ENCODE data around the gene CAPN11.
A peak's percentile ranks its signal among the peaks of the same experiment; 100 is the strongest.

The CAPN11 gene

GRCh38 chr6:44219815-44220784 is 61.5 kb downstream of the CAPN11 start:
- H3K4me1 ChIP-seq (ENCODE audit: insufficient read depth, low read length): peaks cover 30% of the 10 kb centered on the region
- H3K4me2 ChIP-seq (ENCODE audit: insufficient read depth, low read length): no peak overlapping the region
- no peaks in the 10 kb centered on the region for H3K36me3 ChIP-seq (ENCODE audit: insufficient read depth, low read length)
- H3K27ac ChIP-seq (ENCODE audit: low read length): no peak overlapping the region
- peaks cover 29% of the 10 kb centered on the region for H3K27me3 ChIP-seq (ENCODE audit: insufficient read depth, low read length, poor library complexity)
- no peak overlapping the region for H3K4me3 ChIP-seq (ENCODE audit: low read depth in 1 of 2, low read length in 2 of 2)
- peaks cover 15% of the 10 kb centered on the region for H3K79me2 ChIP-seq (ENCODE audit: insufficient read depth, low read length)
- TF ChIP-seq EZH2 (IDR thresholded peaks at IDR 0.05; ENCODE audit: borderline replicate concordance, low read depth, low read length, severe bottlenecking): no peak
- no peak for TF ChIP-seq CTCF (IDR thresholded peaks at IDR 0.05; ENCODE audit: borderline replicate concordance, extremely low read depth, low read length, poor library complexity, severe bottlenecking)
- no peak overlapping the region for H3K9ac ChIP-seq (ENCODE audit: low read depth, low read length)
- no peaks in the 10 kb centered on the region for H3K9me3 ChIP-seq (ENCODE audit: insufficient read depth, low read length, severe bottlenecking)
- H2AFZ ChIP-seq (ENCODE audit: low read depth, low read length): no peak overlapping the region
- ATAC-seq (ENCODE audit: insufficient read depth, low read depth): no peak
- DNase-seq: no peak
- peaks cover 5% of the 10 kb centered on the region; the same call in 1 of the 2 replicates for H4K20me1 ChIP-seq (ENCODE audit: insufficient read depth, low read length)

- Histone ChIP-seq H2AFZ (ENCODE audit: low read depth, low read length) (no peak overlapping the region), H3K79me2 (ENCODE audit: insufficient read depth, low read length) (peaks cover 16% of the 10 kb centered on the region), H3K27me3 (ENCODE audit: insufficient read depth, low read length, poor library complexity) (peaks cover 28% of the 10 kb centered on the region), H3K36me3 (ENCODE audit: insufficient read depth, low read length) (0 out of 2 replicates have a peak, but pooled peaks cover under 1% of the 10 kb centered on the region), H3K4me3 (ENCODE audit: low read depth in 1 of 2, low read length in 2 of 2) (no peak overlapping the region), H3K4me1 (ENCODE audit: insufficient read depth, low read length) (peaks cover 38% of the 10 kb centered on the region), H3K4me2 (ENCODE audit: insufficient read depth, low read length) (no peak overlapping the region), H4K20me1 (ENCODE audit: insufficient read depth, low read length) (peaks cover 9% of the 10 kb centered on the region), H3K9me3 (ENCODE audit: insufficient read depth, low read length, severe bottlenecking) (no peaks in the 10 kb centered on the region), H3K9ac (ENCODE audit: low read depth, low read length) (no peak overlapping the region), H3K27ac (ENCODE audit: low read length) (no peak overlapping the region)
- TF ChIP-seq EZH2 (IDR thresholded peaks at IDR 0.05; ENCODE audit: borderline replicate concordance, low read depth, low read length, severe bottlenecking) (no peak), CTCF (IDR thresholded peaks at IDR 0.05; ENCODE audit: borderline replicate concordance, extremely low read depth, low read length, poor library complexity, severe bottlenecking) (no peak)
- ATAC-seq (ENCODE audit: insufficient read depth, low read depth) (no peak), DNase-seq (no peak)
These were observed 62.3 kb downstream of the CAPN11 start for GRCh38 chr6:44220913-44221290.

- H4K20me1 ChIP-seq (ENCODE audit: insufficient read depth, low read length): peaks cover 12% of the 10 kb centered on the region
These were observed 62.8 kb downstream of the CAPN11 start for GRCh38 chr6:44221291-44221960.

More at GRCh38 chr6:44221291-44221960, 62.8 kb downstream of the CAPN11 start:
- H3K4me2 ChIP-seq (ENCODE audit: insufficient read depth, low read length): no peak overlapping the region
- no peak overlapping the region for H2AFZ ChIP-seq (ENCODE audit: low read depth, low read length)
- peaks cover 22% of the 10 kb centered on the region for H3K79me2 ChIP-seq (ENCODE audit: insufficient read depth, low read length)
- H3K36me3 ChIP-seq (ENCODE audit: insufficient read depth, low read length): 0 out of 2 replicates have a peak, but pooled peaks cover 3% of the 10 kb centered on the region
- ATAC-seq (ENCODE audit: insufficient read depth, low read depth): peak; percentile 51
- H3K9ac ChIP-seq (ENCODE audit: low read depth, low read length): no peak overlapping the region
- H3K9me3 ChIP-seq (ENCODE audit: insufficient read depth, low read length, severe bottlenecking): no peaks in the 10 kb centered on the region
- no peak for TF ChIP-seq EZH2 (IDR thresholded peaks at IDR 0.05; ENCODE audit: borderline replicate concordance, low read depth, low read length, severe bottlenecking)
- peak; percentile 74 for TF ChIP-seq CTCF (IDR thresholded peaks at IDR 0.05; ENCODE audit: borderline replicate concordance, extremely low read depth, low read length, poor library complexity, severe bottlenecking)
- H3K27me3 ChIP-seq (ENCODE audit: insufficient read depth, low read length, poor library complexity): peaks cover 26% of the 10 kb centered on the region
- no peak overlapping the region for H3K4me3 ChIP-seq (ENCODE audit: low read depth in 1 of 2, low read length in 2 of 2)
- no peak overlapping the region for H3K27ac ChIP-seq (ENCODE audit: low read length)
- peak; percentile 75 for DNase-seq
- H3K4me1 ChIP-seq (ENCODE audit: insufficient read depth, low read length): peaks cover 43% of the 10 kb centered on the region

All from DND-41 (cell line).